Cardiac fibroblast (primary cell): ENCODE data around the gene RAB34.

Experiments used
- DNase-seq, 2 donors: peaks; one replicate each; pipeline versions ENCODE4 v3.0.0 to v3.0.0-alpha.2; 2010; ENCODE audit warnings: low read depth in 2 of 2
- H3K4me3 ChIP-seq, 2 donors: replicated peaks in 1 of 2; 1 replicate in 1 of 2; 2 replicates in 1 of 2; pipeline ENCODE4 v1.5.1; 2011; ENCODE audit warnings: low read depth in 2 of 2, low read length in 2 of 2, mild to moderate bottlenecking in 2 of 2, moderate library complexity in 1 of 2
- CTCF ChIP-seq: IDR thresholded peaks from one replicate; pipeline ENCODE4 v1.5.1; 2011; ENCODE audit warnings: low read depth, mild to moderate bottlenecking, low read length, inconsistent platforms

The RAB34 gene

GRCh38 chr17:28717578-28718332 is at the start of gene RAB34:
Gene RAB34, minus strand, starts transcription at chr17:28717868. Its CDS starts 602 bp downstream, at chr17:28717266.
- peak within 1 kb of the TSS; percentile 78 to 96 for H3K4me3 ChIP-seq
- no peak for TF ChIP-seq CTCF
- DNase-seq, result peak; percentile 80 to 95

GRCh38 chr17:28765038-28765437 is 47.4 kb upstream of the RAB34 start:
- H3K4me3 ChIP-seq, result no peak overlapping the region
- TF ChIP-seq CTCF, result no peak
- no peak for DNase-seq

DNA sequence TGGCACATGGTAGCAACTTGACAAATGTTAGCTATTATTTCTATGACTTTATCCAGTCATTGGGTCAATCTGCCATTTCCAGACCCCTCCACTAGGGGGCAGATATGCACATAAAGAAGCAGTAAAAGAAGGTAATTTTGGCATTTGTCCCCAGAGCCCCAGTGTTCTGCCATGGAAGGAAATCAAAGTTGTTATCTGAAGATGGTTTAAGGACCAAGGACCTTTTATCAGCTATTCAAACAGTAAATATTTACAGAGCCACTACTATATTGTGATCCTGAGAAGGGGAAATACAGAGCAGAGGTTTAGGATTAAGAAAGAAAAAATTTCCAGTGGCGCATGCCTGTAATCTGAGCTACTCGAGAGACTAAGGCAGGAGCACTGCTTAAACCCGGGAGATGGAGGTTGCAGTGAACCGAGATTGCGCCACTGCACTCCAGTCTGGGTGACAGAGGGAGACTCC is 46.2 kb upstream of the RAB34 start:
- no peak overlapping the region for H3K4me3 ChIP-seq
- peak; percentile 83 for TF ChIP-seq CTCF
- DNase-seq, result peak; percentile 86 to 88

DNA sequence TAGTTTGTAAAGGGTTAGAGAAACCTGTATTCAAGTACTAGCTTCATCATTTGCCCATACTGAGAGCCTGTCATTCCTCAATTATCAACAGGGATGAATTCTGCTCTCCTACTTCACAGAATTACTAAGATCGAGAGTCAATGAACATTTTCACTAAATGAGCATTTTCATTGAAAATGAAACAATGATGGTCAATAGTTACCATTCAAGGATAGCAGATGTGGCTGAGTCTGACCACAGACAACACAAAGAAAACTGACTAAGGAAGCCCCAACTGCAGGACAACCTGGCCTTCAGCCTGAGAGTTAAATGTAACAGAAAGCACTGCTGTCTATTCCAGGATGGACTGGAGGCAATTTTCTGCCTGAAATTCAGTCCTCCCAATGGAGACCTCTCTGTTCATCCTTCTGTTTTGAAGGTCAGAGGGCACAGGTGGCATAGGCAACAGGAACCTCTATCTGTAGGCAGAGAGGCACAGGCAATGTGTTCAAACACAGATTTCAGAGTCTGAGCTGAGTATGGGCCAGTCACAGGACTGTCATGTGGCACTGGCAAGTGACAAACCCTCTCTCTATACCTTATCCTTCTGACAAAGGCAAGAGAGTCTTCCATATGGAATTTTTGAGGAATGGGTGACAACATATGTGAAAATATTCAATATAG is 45.6 kb upstream of the RAB34 start:
- no peak for TF ChIP-seq CTCF
- DNase-seq, result no peak
- H3K4me3 ChIP-seq, result no peak overlapping the region

DNA sequence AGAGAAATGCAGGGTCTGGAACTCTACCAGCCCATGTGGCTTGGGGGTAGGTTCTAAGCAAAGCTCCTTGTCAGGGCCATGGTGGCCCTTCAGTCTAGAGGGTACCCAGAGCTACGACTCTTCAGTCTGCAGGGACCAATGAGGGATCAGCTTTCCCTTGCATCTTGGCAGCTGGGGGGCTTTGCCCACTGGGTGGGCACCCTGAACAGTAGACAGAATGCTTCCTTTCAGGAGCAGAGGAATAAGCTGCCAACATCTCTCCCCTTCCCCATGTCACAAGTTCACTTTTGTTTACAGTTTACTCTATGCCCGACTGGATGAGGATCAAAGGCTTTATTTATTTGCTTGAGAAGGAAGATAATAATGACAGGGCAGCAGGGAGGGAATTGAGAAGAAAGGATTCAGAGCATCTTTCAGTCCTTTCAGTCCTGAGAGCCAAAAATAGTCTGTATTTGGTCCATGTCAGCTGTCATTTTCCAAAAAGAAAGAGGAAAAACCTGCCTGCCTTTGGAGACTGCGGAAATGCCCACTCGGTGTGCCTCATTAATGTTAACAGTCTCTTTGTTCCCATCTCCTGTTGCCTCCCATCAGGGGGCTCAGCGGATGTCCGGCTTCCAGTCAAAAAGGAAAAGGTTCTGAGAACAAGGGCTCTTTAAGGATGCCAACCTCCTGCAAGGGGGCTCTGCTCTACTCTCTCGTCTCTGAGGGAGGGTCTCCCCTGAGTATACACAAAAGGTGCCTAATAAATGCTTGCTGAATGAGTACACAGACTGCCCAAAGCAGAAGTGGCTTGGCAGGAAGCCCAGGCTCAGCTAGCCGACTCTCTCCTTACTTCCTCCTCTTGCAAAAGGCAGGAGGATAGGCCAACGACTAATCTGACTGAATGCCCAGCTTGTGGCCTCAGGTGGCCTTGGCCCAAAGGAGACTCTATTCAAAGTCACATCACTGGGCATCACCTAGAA is 43.2 kb upstream of the RAB34 start:
- peak; percentile 66 to 67 for DNase-seq
- no peak for TF ChIP-seq CTCF
- no peak overlapping the region for H3K4me3 ChIP-seq

DNA sequence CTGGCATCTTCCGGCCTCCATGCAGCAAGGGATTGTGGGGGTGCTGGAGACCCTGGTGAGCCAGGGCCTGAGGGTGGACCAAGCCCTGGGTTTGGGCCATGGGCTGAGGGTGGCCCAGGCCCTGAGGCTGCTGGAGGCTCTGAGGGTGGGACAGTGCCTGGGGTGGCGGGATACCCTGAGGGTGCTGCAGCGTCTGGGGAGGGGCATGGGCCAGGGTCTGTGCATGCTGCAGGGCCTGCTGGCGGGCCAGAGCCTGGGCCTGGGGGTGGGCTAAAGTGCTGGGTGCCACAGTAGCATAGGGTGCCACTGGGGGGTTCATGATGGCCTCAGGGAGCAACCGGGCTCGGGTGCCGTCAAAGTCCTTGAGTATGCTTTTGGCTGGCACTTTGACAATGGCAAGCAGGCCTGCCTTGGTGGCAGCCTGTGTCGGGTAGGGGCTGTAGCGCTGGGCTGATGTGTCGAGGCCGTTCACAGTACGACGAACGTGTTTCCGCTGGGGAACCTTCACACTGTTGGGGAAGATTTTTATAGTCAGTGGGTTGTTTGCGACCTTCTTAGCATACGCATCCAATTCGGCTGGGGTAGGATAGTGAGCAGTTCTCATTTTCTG is 41.7 kb upstream of the RAB34 start:
- TF ChIP-seq CTCF, result no peak
- no peak overlapping the region for H3K4me3 ChIP-seq
- no peak for DNase-seq
